M059J (cell line): ENCODE data around the gene MACROD2. TPM values are rescaled to one million over a fixed set of nuclear protein-coding genes. Genes with fewer than 3 reads are reported as not detected.

Experiments
- DNase-seq: peaks from one replicate; pipeline ENCODE4 v3.0.0-alpha.2; 2012; ENCODE audit warnings: low read depth
- total RNA-seq: library from RNA; depleted of rRNA; stranded (reverse); fragments of >200 nt; shearing (Covaris generic); gene quantifications from 2 replicates; pipeline ENCODE4 v1.2.3, GENCODE V29; 2014

The MACROD2 gene
- total RNA-seq, 1 experiment from 2014 or later = 1.8 TPM

GRCh38 chr20:14525426-14525825, 530.1 kb downstream of the MACROD2 start:
- no peak for DNase-seq

GRCh38 chr20:14526891-14527290, 531.6 kb downstream of the MACROD2 start:
- DNase-seq = no peak

GRCh38 chr20:14531786-14532185, 536.5 kb downstream of the MACROD2 start:
- DNase-seq = no peak

- no peak for DNase-seq
Measured at GRCh38 chr20:14536738-14537137, 541.4 kb downstream of the MACROD2 start.

GRCh38 chr20:14538433-14538832, 543.1 kb downstream of the MACROD2 start:
- DNase-seq = no peak

GRCh38 chr20:14543040-14543439, 547.7 kb downstream of the MACROD2 start:
- DNase-seq = no peak

GRCh38 chr20:14544688-14545087, 549.4 kb downstream of the MACROD2 start:
- no peak for DNase-seq

GRCh38 chr20:14550655-14551054, 555.3 kb downstream of the MACROD2 start:
- no peak for DNase-seq

GRCh38 chr20:14553774-14554534, 558.6 kb downstream of the MACROD2 start:
- peak; percentile 4 for DNase-seq

GRCh38 chr20:14555676-14556075, 560.4 kb downstream of the MACROD2 start:
- no peak for DNase-seq

- DNase-seq = no peak
Measured at GRCh38 chr20:14556206-14556605, 560.9 kb downstream of the MACROD2 start.

- DNase-seq = no peak
Measured at GRCh38 chr20:14559612-14560011, 564.3 kb downstream of the MACROD2 start.

- no peak for DNase-seq
Measured at GRCh38 chr20:14561741-14562221, 566.5 kb downstream of the MACROD2 start.

- DNase-seq = no peak
Measured at GRCh38 chr20:14562981-14563380, 567.7 kb downstream of the MACROD2 start.

- no peak for DNase-seq
Measured at GRCh38 chr20:14566505-14566904, 571.2 kb downstream of the MACROD2 start.

GRCh38 chr20:14568225-14568624, 572.9 kb downstream of the MACROD2 start:
- DNase-seq = no peak

GRCh38 chr20:14568701-14569100, 573.4 kb downstream of the MACROD2 start:
- no peak for DNase-seq

GRCh38 chr20:14569641-14570040, 574.3 kb downstream of the MACROD2 start:
- DNase-seq = no peak

- no peak for DNase-seq
Measured at GRCh38 chr20:14570811-14571210, 575.5 kb downstream of the MACROD2 start.

- no peak for DNase-seq
Measured at GRCh38 chr20:14573676-14574075, 578.4 kb downstream of the MACROD2 start.

GRCh38 chr20:14576196-14576877, 581.0 kb downstream of the MACROD2 start:
- DNase-seq = no peak

GRCh38 chr20:14580418-14581074, 585.2 kb downstream of the MACROD2 start:
- DNase-seq = no peak

- DNase-seq = no peak
Measured at GRCh38 chr20:14581731-14582130, 586.4 kb downstream of the MACROD2 start.
